ENCODE results near the gene CWF19L2.

CWF19L2 gene

DNA sequence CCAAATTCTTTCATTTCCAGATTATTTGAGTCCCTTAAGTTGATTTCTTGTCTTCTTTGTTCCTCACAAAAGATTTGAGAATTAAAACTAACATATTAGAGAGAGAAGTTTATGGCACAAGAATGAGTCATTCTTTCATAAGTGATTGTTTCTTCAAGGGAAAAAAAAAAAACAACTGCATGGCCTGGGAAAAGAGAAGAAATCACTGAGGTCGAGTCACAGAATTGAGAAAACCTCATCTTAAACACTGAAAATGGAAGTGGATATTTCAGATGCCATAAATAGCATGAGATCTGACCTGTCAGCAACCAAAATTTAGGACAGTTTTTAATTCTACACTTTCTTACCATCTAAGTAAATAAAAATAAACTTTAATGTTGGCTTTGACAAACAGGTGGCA, 87.2 kb downstream of the CWF19L2 start:
- Histone ChIP-seq H3F3A (ENCODE audit: control insufficient read depth, insufficient read depth) (no peaks in the 10 kb centered on the region), H3K4me1 (ENCODE audit: control insufficient read depth, low read length) (no peaks in the 10 kb centered on the region), H3K4me3 (ENCODE audit: low read length) (no peak overlapping the region), H3K27ac (ENCODE audit: low read depth, low read length) (no peak overlapping the region), H3K9me3 (ENCODE audit: control insufficient read depth, insufficient read depth, low read length) (no peaks in the 10 kb centered on the region), H3K36me3 (ENCODE audit: control insufficient read depth, low read length) (no peaks in the 10 kb centered on the region), H3K9me2 (replicated peaks; ENCODE audit: control insufficient read depth, low read length) (no peaks in the 10 kb centered on the region), H3K4me2 (ENCODE audit: low read length) (no peak overlapping the region), H4K20me1 (ENCODE audit: control insufficient read depth, insufficient read depth, low read depth, low read length) (no peaks in the 10 kb centered on the region), H3K27me3 (ENCODE audit: control insufficient read depth, low read length) (no peaks in the 10 kb centered on the region), H3K79me2 (ENCODE audit: control insufficient read depth, low read length) (no peaks in the 10 kb centered on the region)
- no peak for TF ChIP-seq EZH2phosphoT487 (IDR thresholded peaks at IDR 0.05; ENCODE audit: borderline replicate concordance, low read length)
- TF ChIP-seq, protein P1, sequence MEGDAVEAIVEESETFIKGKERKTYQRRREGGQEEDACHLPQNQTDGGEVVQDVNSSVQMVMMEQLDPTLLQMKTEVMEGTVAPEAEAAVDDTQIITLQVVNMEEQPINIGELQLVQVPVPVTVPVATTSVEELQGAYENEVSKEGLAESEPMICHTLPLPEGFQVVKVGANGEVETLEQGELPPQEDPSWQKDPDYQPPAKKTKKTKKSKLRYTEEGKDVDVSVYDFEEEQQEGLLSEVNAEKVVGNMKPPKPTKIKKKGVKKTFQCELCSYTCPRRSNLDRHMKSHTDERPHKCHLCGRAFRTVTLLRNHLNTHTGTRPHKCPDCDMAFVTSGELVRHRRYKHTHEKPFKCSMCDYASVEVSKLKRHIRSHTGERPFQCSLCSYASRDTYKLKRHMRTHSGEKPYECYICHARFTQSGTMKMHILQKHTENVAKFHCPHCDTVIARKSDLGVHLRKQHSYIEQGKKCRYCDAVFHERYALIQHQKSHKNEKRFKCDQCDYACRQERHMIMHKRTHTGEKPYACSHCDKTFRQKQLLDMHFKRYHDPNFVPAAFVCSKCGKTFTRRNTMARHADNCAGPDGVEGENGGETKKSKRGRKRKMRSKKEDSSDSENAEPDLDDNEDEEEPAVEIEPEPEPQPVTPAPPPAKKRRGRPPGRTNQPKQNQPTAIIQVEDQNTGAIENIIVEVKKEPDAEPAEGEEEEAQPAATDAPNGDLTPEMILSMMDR (IDR thresholded peaks at IDR 0.05; ENCODE audit: low read depth, low read length, poor library complexity, severe bottlenecking) = no peak

DNA sequence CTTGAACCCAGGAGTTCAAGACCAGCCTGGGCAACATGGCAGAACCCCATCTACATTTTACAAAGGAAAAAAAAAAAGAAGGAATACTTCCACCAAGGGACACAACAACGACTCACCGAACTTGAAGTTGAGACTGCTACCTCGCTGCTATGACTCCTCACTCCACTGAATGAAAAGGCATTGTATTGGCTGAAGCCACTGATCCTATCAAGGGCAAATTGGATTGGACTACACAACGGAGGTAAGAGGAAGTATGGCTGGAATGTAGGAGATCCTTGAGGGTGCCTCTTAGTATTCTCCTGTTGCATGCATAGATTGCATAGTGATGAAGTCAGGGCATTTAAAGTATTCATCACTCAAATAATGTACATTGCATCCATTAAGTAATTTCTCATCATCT, 97.9 kb downstream of the CWF19L2 start:
- Histone ChIP-seq H4K20me1 (ENCODE audit: control insufficient read depth, insufficient read depth, low read depth, low read length) (no peaks in the 10 kb centered on the region), H3K4me3 (ENCODE audit: low read length) (no peak overlapping the region), H3K4me1 (ENCODE audit: control insufficient read depth, low read length) (no peaks in the 10 kb centered on the region), H3K9me2 (replicated peaks; ENCODE audit: control insufficient read depth, low read length) (no peaks in the 10 kb centered on the region), H3K4me2 (ENCODE audit: low read length) (no peak overlapping the region), H3K27me3 (ENCODE audit: control insufficient read depth, low read length) (no peaks in the 10 kb centered on the region), H3K36me3 (ENCODE audit: control insufficient read depth, low read length) (no peaks in the 10 kb centered on the region), H3K27ac (ENCODE audit: low read depth, low read length) (no peak overlapping the region), H3F3A (ENCODE audit: control insufficient read depth, insufficient read depth) (no peaks in the 10 kb centered on the region), H3K9me3 (ENCODE audit: control insufficient read depth, insufficient read depth, low read length) (no peaks in the 10 kb centered on the region), H3K79me2 (ENCODE audit: control insufficient read depth, low read length) (no peaks in the 10 kb centered on the region)
- TF ChIP-seq, protein P1 (IDR thresholded peaks at IDR 0.05; ENCODE audit: low read depth, low read length, poor library complexity, severe bottlenecking) = no peak
- TF ChIP-seq EZH2phosphoT487 (IDR thresholded peaks at IDR 0.05; ENCODE audit: borderline replicate concordance, low read length) = no peak

DNA sequence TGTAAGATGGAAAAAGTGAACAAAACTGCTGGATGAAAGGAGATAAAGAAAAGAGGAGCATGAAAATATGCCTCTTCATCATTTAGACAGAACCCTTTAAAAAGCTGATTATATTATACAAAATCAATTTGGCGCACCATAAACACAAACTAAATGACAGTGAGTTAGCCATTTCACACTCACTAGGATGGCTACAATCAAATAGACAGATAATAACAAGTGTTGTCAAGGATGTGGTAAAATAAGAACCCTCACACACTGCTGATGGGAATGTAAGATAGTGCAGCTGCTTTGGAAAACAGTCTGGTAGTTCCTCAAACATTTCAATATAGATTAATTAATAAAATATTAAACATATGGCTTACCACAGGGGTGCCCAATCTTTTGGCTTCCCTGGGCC, 99.7 kb downstream of the CWF19L2 start:
- Histone ChIP-seq H3K9me2 (replicated peaks; ENCODE audit: control insufficient read depth, low read length) (no peaks in the 10 kb centered on the region), H3K79me2 (ENCODE audit: control insufficient read depth, low read length) (no peaks in the 10 kb centered on the region), H3F3A (ENCODE audit: control insufficient read depth, insufficient read depth) (no peaks in the 10 kb centered on the region), H3K4me1 (ENCODE audit: control insufficient read depth, low read length) (no peaks in the 10 kb centered on the region), H3K27ac (ENCODE audit: low read depth, low read length) (no peak overlapping the region), H3K4me3 (ENCODE audit: low read length) (no peak overlapping the region), H4K20me1 (ENCODE audit: control insufficient read depth, insufficient read depth, low read depth, low read length) (no peaks in the 10 kb centered on the region), H3K36me3 (ENCODE audit: control insufficient read depth, low read length) (no peaks in the 10 kb centered on the region; the same call in 1 of the 2 replicates), H3K4me2 (ENCODE audit: low read length) (no peak overlapping the region), H3K9me3 (ENCODE audit: control insufficient read depth, insufficient read depth, low read length) (no peaks in the 10 kb centered on the region), H3K27me3 (ENCODE audit: control insufficient read depth, low read length) (no peaks in the 10 kb centered on the region)
- TF ChIP-seq EZH2phosphoT487 (IDR thresholded peaks at IDR 0.05; ENCODE audit: borderline replicate concordance, low read length) = no peak
- TF ChIP-seq, protein P1 (IDR thresholded peaks at IDR 0.05; ENCODE audit: low read depth, low read length, poor library complexity, severe bottlenecking) = no peak

DNA sequence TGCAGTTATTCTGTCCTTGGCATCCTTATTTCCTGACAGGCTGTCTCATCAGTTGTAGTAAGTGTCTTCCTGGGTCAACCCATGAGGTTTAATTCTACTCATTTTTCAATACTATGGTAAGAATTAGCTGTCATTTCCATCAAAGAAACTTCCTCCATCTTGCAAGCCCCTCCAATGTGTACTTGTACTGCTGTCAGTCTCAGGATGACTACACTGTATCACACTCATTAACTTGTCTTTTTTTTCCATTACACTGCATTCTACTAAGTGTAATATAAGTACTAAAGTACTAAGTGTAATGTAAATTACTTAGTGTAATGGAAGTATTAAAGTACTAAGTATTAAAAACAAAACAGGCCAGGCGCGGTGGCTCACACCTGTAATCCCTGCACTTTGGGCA, 102.8 kb downstream of the CWF19L2 start:
- Histone ChIP-seq H3K9me2 (replicated peaks; ENCODE audit: control insufficient read depth, low read length) (no peaks in the 10 kb centered on the region), H3F3A (ENCODE audit: control insufficient read depth, insufficient read depth) (no peaks in the 10 kb centered on the region), H3K27me3 (ENCODE audit: control insufficient read depth, low read length) (no peaks in the 10 kb centered on the region), H3K4me1 (ENCODE audit: control insufficient read depth, low read length) (no peaks in the 10 kb centered on the region), H3K79me2 (ENCODE audit: control insufficient read depth, low read length) (no peaks in the 10 kb centered on the region), H3K27ac (ENCODE audit: low read depth, low read length) (no peak overlapping the region), H3K4me3 (ENCODE audit: low read length) (no peak overlapping the region), H3K9me3 (ENCODE audit: control insufficient read depth, insufficient read depth, low read length) (no peaks in the 10 kb centered on the region), H3K36me3 (ENCODE audit: control insufficient read depth, low read length) (no peaks in the 10 kb centered on the region; the same call in 1 of the 2 replicates), H4K20me1 (ENCODE audit: control insufficient read depth, insufficient read depth, low read depth, low read length) (no peaks in the 10 kb centered on the region), H3K4me2 (ENCODE audit: low read length) (no peak overlapping the region)
- no peak for TF ChIP-seq EZH2phosphoT487 (IDR thresholded peaks at IDR 0.05; ENCODE audit: borderline replicate concordance, low read length)
- TF ChIP-seq, protein P1 (IDR thresholded peaks at IDR 0.05; ENCODE audit: low read depth, low read length, poor library complexity, severe bottlenecking) = no peak

All from DOHH2 (cell line).